Tibial nerve (tissue), 4 donors: ENCODE results near the gene SUCLG2. TPM values are rescaled to one million over a fixed set of nuclear protein-coding genes. Genes with fewer than 3 reads are reported as not detected.

ENCODE experiments used
- DNase-seq, 2 donors: peaks; one replicate each; pipeline ENCODE4 v3.0.0-alpha.2; 2019; ENCODE audit warnings: low spot score in 2 of 2
- H3K27ac ChIP-seq, 4 donors: fragments of 200-600 bp; sonication (generic) in 3 of 4; one replicate each; pipeline ENCODE4 v1.5.1; 2017 to 2019; ENCODE audit warnings: mild to moderate bottlenecking in 1 of 4
- H3K27me3 ChIP-seq, 2 donors: fragments of 200-600 bp; sonication (generic) in 1 of 2; one replicate each; pipeline versions ENCODE4 v1.5.1 to v1.6.0; 2017 to 2019
- H3K36me3 ChIP-seq, 3 donors: fragments of 200-600 bp; sonication (generic); one replicate each; pipeline ENCODE4 v1.5.1; 2018 to 2019
- H3K4me1 ChIP-seq, 4 donors: fragments of 200-600 bp; sonication (generic) in 3 of 4; one replicate each; pipeline ENCODE4 v1.5.1; 2017 to 2019
- H3K4me3 ChIP-seq, 4 donors: fragments of 200-600 bp; sonication (generic) in 3 of 4; one replicate each; pipeline ENCODE4 v1.5.1; 2017 to 2019; ENCODE audit warnings: mild to moderate bottlenecking in 1 of 4, moderate library complexity in 1 of 4
- H3K9me3 ChIP-seq, 4 donors: fragments of 200-600 bp; sonication (generic) in 3 of 4; one replicate each; pipeline ENCODE4 v1.5.1; 2017 to 2019
- EP300 ChIP-seq, 2 donors: sonication (generic); formaldehyde crosslinking; IDR thresholded peaks; one replicate each; pipeline ENCODE4 v1.6.1; 2017; ENCODE audit warnings: antibody characterized with exemption in 2 of 2, mild to moderate bottlenecking in 1 of 2
- POLR2A ChIP-seq, 2 donors: fragments of 450-650 bp; IDR thresholded peaks; one replicate each; pipeline ENCODE4 v1.6.1; 2017; ENCODE audit warnings: antibody characterized with exemption in 2 of 2, mild to moderate bottlenecking in 2 of 2, moderate library complexity in 2 of 2
- WGBS, 2 donors: methylation state at CpG; one replicate each; pipeline ENCODE4 v1.1.5; 2018; 5-methylcytosine and 5-hydroxymethylcytosine counted together
- total RNA-seq, 4 donors: library from RNA; depleted of rRNA; stranded (reverse); fragments of >200 nt; gene quantifications; one replicate each; pipeline ENCODE4 v1.1.0, GENCODE V29; 2016
- TF ChIP-seq, protein P1 (sequence below), 5 experiments: fragments of 200-600 bp in 3 of 5; fragments of 450-650 bp in 2 of 5; sonication (generic) in 3 of 5; IDR thresholded peaks; one replicate each; pipeline ENCODE4 v1.5.1; 2016 to 2019; ENCODE audit warnings: antibody characterized with exemption in 5 of 5, mild to moderate bottlenecking in 3 of 5, moderate library complexity in 2 of 5

SUCLG2 gene
- total RNA-seq, 4 donors from 2014 or later = 28.0 to 52.8 (median 42.7) TPM

DNA sequence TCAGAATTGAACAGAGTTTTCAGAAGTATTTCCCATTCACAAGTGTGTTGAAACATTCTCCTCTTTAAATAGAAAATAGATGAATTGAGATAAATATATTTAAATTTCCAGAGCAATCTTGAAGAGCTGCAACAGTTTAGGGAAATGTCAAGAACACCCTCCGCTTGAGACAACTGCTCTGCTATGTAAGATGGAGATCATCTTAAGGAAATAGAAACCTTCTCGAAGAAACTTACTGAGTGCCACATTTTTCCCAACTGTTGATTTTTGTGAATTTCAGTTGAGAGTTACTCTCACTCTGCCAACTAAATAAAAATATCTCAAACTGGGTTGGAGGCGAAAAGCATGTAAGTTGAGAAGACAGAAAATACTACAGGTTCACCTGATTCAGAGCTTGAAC, 78.0 kb downstream of the SUCLG2 start:
- 89 to 92% methylated on average over 3 of the region's 3 CpGs for WGBS, 2 donors
- TF ChIP-seq EP300 (IDR thresholded peaks at IDR 0.05) (no peak), POLR2A (IDR thresholded peaks at IDR 0.05) (no peak)
- TF ChIP-seq, protein P1, sequence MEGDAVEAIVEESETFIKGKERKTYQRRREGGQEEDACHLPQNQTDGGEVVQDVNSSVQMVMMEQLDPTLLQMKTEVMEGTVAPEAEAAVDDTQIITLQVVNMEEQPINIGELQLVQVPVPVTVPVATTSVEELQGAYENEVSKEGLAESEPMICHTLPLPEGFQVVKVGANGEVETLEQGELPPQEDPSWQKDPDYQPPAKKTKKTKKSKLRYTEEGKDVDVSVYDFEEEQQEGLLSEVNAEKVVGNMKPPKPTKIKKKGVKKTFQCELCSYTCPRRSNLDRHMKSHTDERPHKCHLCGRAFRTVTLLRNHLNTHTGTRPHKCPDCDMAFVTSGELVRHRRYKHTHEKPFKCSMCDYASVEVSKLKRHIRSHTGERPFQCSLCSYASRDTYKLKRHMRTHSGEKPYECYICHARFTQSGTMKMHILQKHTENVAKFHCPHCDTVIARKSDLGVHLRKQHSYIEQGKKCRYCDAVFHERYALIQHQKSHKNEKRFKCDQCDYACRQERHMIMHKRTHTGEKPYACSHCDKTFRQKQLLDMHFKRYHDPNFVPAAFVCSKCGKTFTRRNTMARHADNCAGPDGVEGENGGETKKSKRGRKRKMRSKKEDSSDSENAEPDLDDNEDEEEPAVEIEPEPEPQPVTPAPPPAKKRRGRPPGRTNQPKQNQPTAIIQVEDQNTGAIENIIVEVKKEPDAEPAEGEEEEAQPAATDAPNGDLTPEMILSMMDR (IDR thresholded peaks at IDR 0.05) = no peak
- H3K4me3 ChIP-seq = no peak overlapping the region
- H3K9me3 ChIP-seq = peaks cover 0 to 8% (median 0%) of the 10 kb centered on the region in 4 donors
- no peak for DNase-seq
- no peak overlapping the region for H3K27ac ChIP-seq
- peaks cover 0 to 13% (median 0%) of the 10 kb centered on the region in 3 donors for H3K36me3 ChIP-seq
- H3K4me1 ChIP-seq = peaks cover 0 to 4% (median 0%) of the 10 kb centered on the region in 4 donors
- H3K27me3 ChIP-seq = no peaks in the 10 kb centered on the region

DNA sequence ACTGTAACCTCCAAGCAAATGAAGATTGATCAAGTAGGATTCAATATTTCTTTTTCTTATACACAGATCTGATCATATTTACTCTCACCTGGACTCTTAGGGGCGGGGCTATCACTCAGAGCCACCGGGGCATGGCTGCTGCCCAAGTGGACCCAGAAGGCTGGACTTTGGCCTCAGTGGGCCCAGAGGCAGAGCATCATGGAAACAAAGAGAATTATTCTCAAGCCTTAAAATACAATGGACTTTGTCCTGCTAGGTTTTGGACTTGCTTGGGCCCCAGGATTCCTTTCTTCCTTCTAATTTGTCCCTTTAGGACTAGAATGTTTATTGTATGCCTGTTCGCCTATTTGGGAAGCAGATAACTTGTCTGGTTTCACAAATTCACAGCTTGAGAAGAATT, 85.1 kb downstream of the SUCLG2 start:
- H3K4me3 ChIP-seq = no peak overlapping the region
- TF ChIP-seq POLR2A (IDR thresholded peaks at IDR 0.05) (no peak), EP300 (IDR thresholded peaks at IDR 0.05) (no peak)
- TF ChIP-seq, protein P1 (IDR thresholded peaks at IDR 0.05) = no peak
- 93 to 99% methylated on average over 3 of the region's 3 CpGs for WGBS, 2 donors

DNA sequence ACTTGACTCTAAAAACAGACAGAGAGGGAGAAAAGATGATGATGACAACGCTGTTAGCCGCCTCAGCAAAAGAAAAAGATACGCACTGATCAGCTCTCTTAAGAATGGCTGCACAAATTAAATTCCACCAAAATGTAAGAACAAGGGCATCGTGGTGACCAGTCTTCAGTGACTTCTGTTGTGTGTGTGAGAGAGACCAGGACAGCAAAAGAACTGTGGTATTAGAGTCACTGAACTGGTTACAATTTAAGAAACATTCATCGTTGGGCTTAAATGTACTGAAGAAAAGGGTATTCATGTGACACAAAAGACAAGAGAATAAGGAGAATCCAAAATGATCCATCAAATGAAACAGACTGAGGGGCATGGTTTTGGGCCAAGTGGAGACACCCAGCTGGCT, 86.5 kb downstream of the SUCLG2 start:
- Histone ChIP-seq H3K4me3 (no peak overlapping the region), H3K36me3 (peaks cover 0 to 9% (median 0%) of the 10 kb centered on the region in 3 donors), H3K4me1 (no peaks in the 10 kb centered on the region), H3K9me3 (no peaks in the 10 kb centered on the region), H3K27me3 (no peaks in the 10 kb centered on the region), H3K27ac (no peak overlapping the region)
- WGBS, 2 donors = 69 to 78% methylated on average over 5 of the region's 5 CpGs
- DNase-seq = no peak
- TF ChIP-seq POLR2A (IDR thresholded peaks at IDR 0.05) = no peak
- TF ChIP-seq, protein P1 (IDR thresholded peaks at IDR 0.05) = no peak
- no peak for TF ChIP-seq EP300 (IDR thresholded peaks at IDR 0.05)

More for the DNA sequence above, 85.1 kb downstream of the SUCLG2 start:
- Histone ChIP-seq H3K36me3 (peaks cover 0 to 18% (median 0%) of the 10 kb centered on the region in 3 donors), H3K27me3 (no peaks in the 10 kb centered on the region), H3K27ac (no peak overlapping the region), H3K9me3 (peaks cover 0 to 8% (median 0%) of the 10 kb centered on the region in 4 donors), H3K4me1 (no peaks in the 10 kb centered on the region)
- DNase-seq = no peak

DNA sequence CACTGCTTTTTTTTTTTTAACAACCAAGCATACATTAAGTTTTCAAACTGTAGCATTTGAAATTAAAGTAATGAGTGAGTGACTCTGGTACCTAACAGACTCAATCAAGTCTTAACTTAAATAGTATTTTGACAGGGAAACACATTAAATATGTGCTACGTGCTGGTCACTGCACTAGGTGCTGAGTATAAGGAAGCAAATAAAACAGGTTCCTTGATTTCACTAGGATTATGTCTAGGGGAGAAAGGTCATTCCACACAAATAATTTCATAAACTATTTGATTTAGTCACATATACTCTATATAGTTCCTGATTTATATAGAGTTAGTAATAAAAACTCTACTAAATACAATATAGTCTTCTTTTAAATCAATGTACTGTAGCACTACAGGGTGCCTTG, 89.4 kb downstream of the SUCLG2 start:
- peaks cover 0 to 4% (median 0%) of the 10 kb centered on the region in 3 donors for H3K36me3 ChIP-seq
- DNase-seq = no peak
- H3K27ac ChIP-seq = no peak overlapping the region
- WGBS, 2 donors = 97 to 100% methylated on average over 1 of the region's 1 CpG
- TF ChIP-seq, protein P1 (IDR thresholded peaks at IDR 0.05) = no peak
- no peak overlapping the region for H3K4me3 ChIP-seq
- no peaks in the 10 kb centered on the region for H3K4me1 ChIP-seq
- no peaks in the 10 kb centered on the region for H3K27me3 ChIP-seq
- no peaks in the 10 kb centered on the region for H3K9me3 ChIP-seq

DNA sequence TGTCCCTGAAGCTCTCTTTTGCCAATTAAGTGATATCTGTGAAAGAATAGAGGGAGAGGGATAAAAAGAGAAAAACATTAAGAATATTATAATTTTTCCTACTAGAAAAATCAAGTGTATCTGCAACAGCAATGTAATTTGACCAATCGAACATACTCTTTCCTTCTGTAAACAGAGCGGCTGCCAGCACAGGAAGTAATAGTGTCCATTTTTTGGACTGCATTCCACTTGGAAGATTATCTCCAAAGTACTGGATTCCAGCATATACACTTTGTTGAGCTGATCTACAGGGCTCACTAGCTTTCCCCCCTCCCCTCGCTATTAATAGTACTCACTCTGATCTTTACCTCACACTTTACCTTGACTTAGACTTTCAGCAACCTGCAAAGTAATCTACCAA, 90.4 kb downstream of the SUCLG2 start:
- DNase-seq = no peak
- TF ChIP-seq EP300 (IDR thresholded peaks at IDR 0.05) = no peak
- TF ChIP-seq, protein P1 (IDR thresholded peaks at IDR 0.05) = no peak
- no peak for TF ChIP-seq POLR2A (IDR thresholded peaks at IDR 0.05)
- Histone ChIP-seq H3K36me3 (no peaks in the 10 kb centered on the region), H3K4me3 (no peak overlapping the region), H3K4me1 (no peaks in the 10 kb centered on the region), H3K27ac (no peak overlapping the region), H3K27me3 (no peaks in the 10 kb centered on the region), H3K9me3 (no peaks in the 10 kb centered on the region)
- WGBS, 2 donors = 79 to 85% methylated on average over 3 of the region's 3 CpGs
